SK-N-SH treated with all-trans-retinoic acid at 6 μM for 48 hours (cell line): ENCODE data around the gene HNRNPUL1.
"Not testable (repeated sequence)": the region's sequence is repeated elsewhere in the genome, so short reads cannot be mapped to it uniquely, and the experiment has no call there.

ENCODE experiments used
- ISL1 ChIP-seq: fragments of 250-450 bp; sonication (Bioruptor Pico); IDR thresholded peaks from 2 replicates; pipeline ENCODE4 v2.1.2; 2022; ENCODE audit warnings: mild to moderate bottlenecking, moderate library complexity
- RARB ChIP-seq: fragments of 250-450 bp; sonication (Bioruptor Pico); IDR thresholded peaks from 2 replicates; pipeline ENCODE4 v1.8.0; 2021; ENCODE audit warnings: mild to moderate bottlenecking, moderate library complexity
- ZFP30 ChIP-seq: fragments of 450-650 bp; formaldehyde crosslinking; IDR thresholded peaks from 2 replicates; pipeline ENCODE4 v1.5.0; 2022; ENCODE audit warnings: mild to moderate bottlenecking, moderate library complexity

- TF ChIP-seq ZFP30; ISL1 (CRISPR knock-in tag); RARB (CRISPR knock-in tag): not testable (repeated sequence)
Observed at GRCh38 chr19:41346916-41347315, 82.7 kb downstream of the HNRNPUL1 start.
